Hepatocyte (in vitro differentiated cells): ENCODE results near the gene ACIN1. TPM values are rescaled to one million over a fixed set of nuclear protein-coding genes. Genes with fewer than 3 reads are reported as not detected.

Experiments
- DNase-seq: peaks from one replicate; pipeline ENCODE4 v3.0.0-alpha.2; 2016; ENCODE audit warnings: low spot score
- H2AFZ ChIP-seq: fragments of 200-600 bp; sonication (generic); 2 replicates; pipeline ENCODE4 v1.6.0; 2016; ENCODE audit warnings: antibody characterized with exemption, mild to moderate bottlenecking
- H3K27ac ChIP-seq: fragments of 200-600 bp; sonication (generic); 2 replicates; pipeline ENCODE4 v1.5.1; 2016; ENCODE audit warnings: mild to moderate bottlenecking
- H3K27me3 ChIP-seq: fragments of 200-600 bp; sonication (generic); 2 replicates; pipeline ENCODE4 v1.6.1; 2016
- H3K36me3 ChIP-seq: fragments of 200-600 bp; sonication (generic); replicated peaks from 2 replicates; pipeline ENCODE4 v1.5.1; 2016; ENCODE audit warnings: low read depth; ENCODE audit not compliant: insufficient read depth
- H3K4me1 ChIP-seq: fragments of 200-600 bp; sonication (generic); 2 replicates; pipeline ENCODE4 v1.5.1; 2016; ENCODE audit warnings: mild to moderate bottlenecking, moderate library complexity; ENCODE audit not compliant: insufficient read depth
- H3K4me2 ChIP-seq: fragments of 200-600 bp; sonication (generic); 2 replicates; pipeline ENCODE4 v1.6.0; 2016
- H3K4me3 ChIP-seq: fragments of 200-600 bp; sonication (generic); 2 replicates; pipeline ENCODE4 v1.5.1; 2016; ENCODE audit warnings: mild to moderate bottlenecking
- H3K79me2 ChIP-seq: fragments of 200-600 bp; sonication (generic); 2 replicates; pipeline ENCODE4 v1.6.0; 2017; ENCODE audit warnings: mild to moderate bottlenecking
- H3K9me2 ChIP-seq: fragments of 200-600 bp; sonication (generic); replicated peaks from 2 replicates; pipeline ENCODE4 v1.6.0; 2017; ENCODE audit warnings: mild to moderate bottlenecking; ENCODE audit not compliant: insufficient read depth
- H3K9me3 ChIP-seq: fragments of 200-600 bp; sonication (generic); 2 replicates; pipeline ENCODE4 v1.5.1; 2016; ENCODE audit warnings: low read depth, mild to moderate bottlenecking
- H4K20me1 ChIP-seq: fragments of 200-600 bp; sonication (generic); 2 replicates; pipeline ENCODE4 v1.6.0; 2016; ENCODE audit warnings: mild to moderate bottlenecking; ENCODE audit not compliant: insufficient read depth, poor library complexity, severe bottlenecking
- CTCF ChIP-seq: fragments of 200-600 bp; sonication (generic); IDR thresholded peaks from 2 replicates; pipeline ENCODE4 v1.5.1; 2016; ENCODE audit warnings: antibody characterized with exemption, mild to moderate bottlenecking; ENCODE audit not compliant: poor library complexity
- EZH2 ChIP-seq: fragments of 200-600 bp; sonication (generic); IDR thresholded peaks from 2 replicates; pipeline ENCODE4 v1.6.1; 2016; ENCODE audit warnings: antibody characterized with exemption, mild to moderate bottlenecking, borderline replicate concordance
- EZH2phosphoT487 ChIP-seq: fragments of 200-600 bp; sonication (generic); IDR thresholded peaks from one replicate; pipeline ENCODE4 v1.6.1; 2018; ENCODE audit warnings: antibody characterized with exemption, mild to moderate bottlenecking, low read depth, moderate library complexity; ENCODE audit not compliant: unreplicated experiment, severe bottlenecking
- WGBS: methylation state at CpG from one replicate; pipeline ENCODE4 v1.1.6; 2016; ENCODE audit warnings: low lambda C conversion rate; ENCODE audit errors: missing lambda C conversion rate; 5-methylcytosine and 5-hydroxymethylcytosine counted together
- polyA plus RNA-seq: library from polyadenylated mRNA; unstranded; fragments of >200 nt; fragmentation: Nextera tagmentation; extraction: Ambion mirVana; gene quantifications from 2 replicates; pipeline ENCODE4 v1.2.1, GENCODE V29; 2016
- total RNA-seq: library from RNA; depleted of rRNA; stranded (reverse); fragments of >200 nt; gene quantifications from 2 replicates; pipeline ENCODE4 v1.2.3, GENCODE V29; 2014

Gene ACIN1
- total and polyA plus RNA-seq, 2 experiments from 2014 or later: 44.3 to 108 TPM

- H3K79me2 ChIP-seq: peaks cover 76% of the 10 kb centered on the region
These were observed 26.8 kb downstream of the ACIN1 start for GRCh38 chr14:23067847-23068788.

GRCh38 chr14:23066855-23067744 lies 27.8 kb downstream of the ACIN1 start:
- no peak for DNase-seq
- no peak overlapping the region for H2AFZ ChIP-seq
- H3K9me2 ChIP-seq: no peaks in the 10 kb centered on the region
- no peaks in the 10 kb centered on the region for H3K27me3 ChIP-seq
- H3K4me1 ChIP-seq: peaks cover 32% of the 10 kb centered on the region
- H3K4me2 ChIP-seq: no peak overlapping the region
- H3K79me2 ChIP-seq: peaks cover 72% of the 10 kb centered on the region
- no peak overlapping the region for H3K27ac ChIP-seq
- peaks cover 35% of the 10 kb centered on the region for H4K20me1 ChIP-seq
- H3K4me3 ChIP-seq: no peak overlapping the region
- 91% methylated on average over 21 of the region's 23 CpGs for WGBS
- H3K36me3 ChIP-seq: no peaks in the 10 kb centered on the region
- TF ChIP-seq EZH2phosphoT487 (no peak), CTCF (no peak), EZH2 (no peak)
- no peaks in the 10 kb centered on the region for H3K9me3 ChIP-seq

More at GRCh38 chr14:23067847-23068788, 26.8 kb downstream of the ACIN1 start:
- Histone ChIP-seq H3K27ac (no peak overlapping the region), H3K9me2 (no peaks in the 10 kb centered on the region), H2AFZ (no peak overlapping the region), H3K9me3 (no peaks in the 10 kb centered on the region), H3K27me3 (no peaks in the 10 kb centered on the region), H3K36me3 (no peaks in the 10 kb centered on the region), H3K4me2 (peak overlapping the region; percentile 66), H3K4me1 (peaks cover 32% of the 10 kb centered on the region), H4K20me1 (peaks cover 35% of the 10 kb centered on the region), H3K4me3 (no peak overlapping the region)
- TF ChIP-seq CTCF (no peak), EZH2phosphoT487 (no peak), EZH2 (no peak)
- 86% methylated on average over 14 of the region's 14 CpGs for WGBS
- no peak for DNase-seq

GRCh38 chr14:23066368-23066767 lies 28.6 kb downstream of the ACIN1 start:
- 100% methylated on average over 3 of the region's 3 CpGs for WGBS
- peaks cover 72% of the 10 kb centered on the region for H3K79me2 ChIP-seq
- H3K4me2 ChIP-seq: no peak overlapping the region
- no peak overlapping the region for H3K4me3 ChIP-seq
- H3K27ac ChIP-seq: no peak overlapping the region
- no peaks in the 10 kb centered on the region for H3K36me3 ChIP-seq
- H3K4me1 ChIP-seq: peaks cover 26% of the 10 kb centered on the region
- H3K27me3 ChIP-seq: no peaks in the 10 kb centered on the region
- DNase-seq: no peak
- TF ChIP-seq EZH2: no peak
- no peak for TF ChIP-seq EZH2phosphoT487
- TF ChIP-seq CTCF: no peak
- H3K9me2 ChIP-seq: no peaks in the 10 kb centered on the region
- H3K9me3 ChIP-seq: no peaks in the 10 kb centered on the region
- H4K20me1 ChIP-seq: peaks cover 35% of the 10 kb centered on the region
- no peak overlapping the region for H2AFZ ChIP-seq
